Muscle of leg (tissue), 16 donors: ENCODE measurements around the gene XRCC5. TPM values are rescaled to one million over a fixed set of nuclear protein-coding genes. Genes with fewer than 3 reads are reported as not detected.
A peak's percentile ranks its signal among the peaks of the same experiment; 100 is the strongest.

ENCODE experiments used
- DNase-seq: peaks from one replicate; pipeline ENCODE4 v3.0.0; 2013
- H3K27ac ChIP-seq: one replicate; pipeline ENCODE4 v1.5.1; 2013; ENCODE audit warnings: mild to moderate bottlenecking, low read length, control low read depth
- H3K27me3 ChIP-seq: one replicate; pipeline ENCODE4 v1.6.1; 2013; ENCODE audit warnings: low read length; ENCODE audit not compliant: control insufficient read depth, insufficient read depth
- H3K36me3 ChIP-seq: one replicate; pipeline ENCODE4 v1.6.1; 2013; ENCODE audit warnings: low read length; ENCODE audit not compliant: control insufficient read depth, insufficient read depth
- H3K4me1 ChIP-seq: one replicate; pipeline ENCODE4 v1.6.1; 2013; ENCODE audit warnings: low read length; ENCODE audit not compliant: control insufficient read depth, insufficient read depth
- H3K4me3 ChIP-seq: one replicate; pipeline ENCODE4 v1.5.1; 2013; ENCODE audit warnings: low read length, control low read depth
- H3K9me3 ChIP-seq: replicated peaks from 2 replicates; pipeline ENCODE4 v1.6.1; 2013; ENCODE audit warnings: low read depth, low read length; ENCODE audit not compliant: control insufficient read depth
- WGBS: methylation state at CpG from one replicate; pipeline ENCODE4 v1.1.5; 2013; ENCODE audit warnings: missing lambda C conversion rate; ENCODE audit not compliant: insufficient coverage; 5-methylcytosine and 5-hydroxymethylcytosine counted together
- long read RNA-seq, 11 donors: transcript quantifications; one replicate each; lab custom pipeline, GENCODE V29; 2026
- polyA plus RNA-seq, 8 donors: library from polyadenylated mRNA; unstranded; fragments of 120-200 nt; gene quantifications; one replicate each; pipeline versions ENCODE4 v1.2.1 to v1.2.3, GENCODE V29; 2013; ENCODE audit warnings: inconsistent platforms in 1 of 8, low replicate concordance in 1 of 8; ENCODE audit not compliant: insufficient read length in 8 of 8, insufficient read depth in 1 of 8
- total RNA-seq: library from RNA; stranded (reverse); fragments of 120-200 nt; gene quantifications from one replicate; pipeline ENCODE4 v1.2.4, GENCODE V29; 2013

Gene XRCC5
- total RNA-seq (188 TPM), polyA plus RNA-seq (100 to 1,000 TPM; 139 to 177 (median 156) TPM)
- long read RNA-seq, donor 1, transcript XRCC5-201 (21 exons, 3,428 nt) = major isoform, 14 of 50 reads
- long read RNA-seq, donor 1, partial matches to known transcripts = 34 of 50 reads
- long read RNA-seq, donor 1, other reads (novel, unspliced or antisense) = 0 of 50 reads
- long read RNA-seq, donor 2, partial matches to known transcripts = 0 of 3 reads
- long read RNA-seq, donor 2, other reads (novel, unspliced or antisense) = 0 of 3 reads
- long read RNA-seq, donor 3, transcript XRCC5-201 (21 exons, 3,428 nt) = major isoform, 30 of 45 reads
- long read RNA-seq, donor 3, partial matches to known transcripts = 12 of 45 reads
- long read RNA-seq, donor 3, other reads (novel, unspliced or antisense) = 0 of 45 reads
- long read RNA-seq, donor 4, transcript XRCC5-209 (2 exons, 616 nt) = minor isoform, 5 of 76 reads
- long read RNA-seq, donor 4, transcript XRCC5-201 (21 exons, 3,428 nt) = major isoform, 17 of 76 reads
- long read RNA-seq, donor 4, partial matches to known transcripts = 50 of 76 reads
- long read RNA-seq, donor 4, other reads (novel, unspliced or antisense) = 0 of 76 reads
- long read RNA-seq, donor 5, transcript XRCC5-208 (3 exons, 610 nt) = minor isoform, 10 of 395 reads
- long read RNA-seq, donor 5, transcript XRCC5-209 (2 exons, 616 nt) = minor isoform, 13 of 395 reads
- long read RNA-seq, donor 5, transcript XRCC5-201 (21 exons, 3,428 nt) = major isoform, 66 of 395 reads
- long read RNA-seq, donor 5, partial matches to known transcripts = 304 of 395 reads
- long read RNA-seq, donor 5, other reads (novel, unspliced or antisense) = 0 of 395 reads
- long read RNA-seq, donor 6, transcript XRCC5-209 (2 exons, 616 nt) = minor isoform, 12 of 324 reads
- long read RNA-seq, donor 6, transcript XRCC5-208 (3 exons, 610 nt) = minor isoform, 16 of 324 reads
- long read RNA-seq, donor 6, transcript XRCC5-201 (21 exons, 3,428 nt) = major isoform, 56 of 324 reads
- long read RNA-seq, donor 6, partial matches to known transcripts = 240 of 324 reads
- long read RNA-seq, donor 6, other reads (novel, unspliced or antisense) = 0 of 324 reads
- long read RNA-seq, donor 7, transcript XRCC5-209 (2 exons, 616 nt) = minor isoform, 5 of 109 reads
- long read RNA-seq, donor 7, transcript XRCC5-201 (21 exons, 3,428 nt) = major isoform, 29 of 109 reads
- long read RNA-seq, donor 7, partial matches to known transcripts = 71 of 109 reads
- long read RNA-seq, donor 7, other reads (novel, unspliced or antisense) = 0 of 109 reads
- long read RNA-seq, donor 8, transcript XRCC5-209 (2 exons, 616 nt) = minor isoform, 8 of 142 reads
- long read RNA-seq, donor 8, transcript XRCC5-201 (21 exons, 3,428 nt) = major isoform, 22 of 142 reads
- long read RNA-seq, donor 8, partial matches to known transcripts = 109 of 142 reads
- long read RNA-seq, donor 8, other reads (novel, unspliced or antisense) = 0 of 142 reads
- long read RNA-seq, donor 9, transcript XRCC5-201 (21 exons, 3,428 nt) = major isoform, 17 of 113 reads
- long read RNA-seq, donor 9, transcript XRCC5-209 (2 exons, 616 nt) = minor isoform, 7 of 113 reads
- long read RNA-seq, donor 9, partial matches to known transcripts = 85 of 113 reads
- long read RNA-seq, donor 9, other reads (novel, unspliced or antisense) = 0 of 113 reads
- long read RNA-seq, donor 10, transcript XRCC5-209 (2 exons, 616 nt) = minor isoform, 13 of 227 reads
- long read RNA-seq, donor 10, transcript XRCC5-201 (21 exons, 3,428 nt) = major isoform, 36 of 227 reads
- long read RNA-seq, donor 10, partial matches to known transcripts = 173 of 227 reads
- long read RNA-seq, donor 10, other reads (novel, unspliced or antisense) = 0 of 227 reads
- long read RNA-seq, donor 11, transcript XRCC5-201 (21 exons, 3,428 nt) = major isoform, 26 of 197 reads
- long read RNA-seq, donor 11, transcript XRCC5-208 (3 exons, 610 nt) = minor isoform, 5 of 197 reads
- long read RNA-seq, donor 11, transcript XRCC5-209 (2 exons, 616 nt) = minor isoform, 6 of 197 reads
- long read RNA-seq, donor 11, partial matches to known transcripts = 160 of 197 reads
- long read RNA-seq, donor 11, other reads (novel, unspliced or antisense) = 0 of 197 reads

- WGBS = under 1% methylated on average over 49 of the region's 57 CpGs
- Histone ChIP-seq H3K27ac (peak within 1 kb of the TSS; percentile 97), H3K27me3 (no peaks in the 10 kb centered on the region), H3K36me3 (peaks cover 26% of the 10 kb centered on the region), H3K9me3 (no peaks in the 10 kb centered on the region), H3K4me1 (peaks cover 11% of the 10 kb centered on the region), H3K4me3 (peak within 1 kb of the TSS; percentile 97)
- peak; percentile 98 for DNase-seq
Observed at GRCh38 chr2:216108967-216109921, at the start of gene XRCC5. Gene XRCC5, plus strand, starts transcription at chr2:216109348. Its CDS starts 89 bp downstream, at chr2:216109437.

GRCh38 chr2:216064014-216064630 lies 45.0 kb upstream of the XRCC5 start:
- Histone ChIP-seq H3K27me3 (no peaks in the 10 kb centered on the region), H3K4me1 (no peaks in the 10 kb centered on the region), H3K36me3 (no peaks in the 10 kb centered on the region), H3K9me3 (no peaks in the 10 kb centered on the region), H3K4me3 (no peak overlapping the region), H3K27ac (no peak overlapping the region)
- 50% methylated on average over 1 of the region's 2 CpGs for WGBS
- DNase-seq = no peak

DNA sequence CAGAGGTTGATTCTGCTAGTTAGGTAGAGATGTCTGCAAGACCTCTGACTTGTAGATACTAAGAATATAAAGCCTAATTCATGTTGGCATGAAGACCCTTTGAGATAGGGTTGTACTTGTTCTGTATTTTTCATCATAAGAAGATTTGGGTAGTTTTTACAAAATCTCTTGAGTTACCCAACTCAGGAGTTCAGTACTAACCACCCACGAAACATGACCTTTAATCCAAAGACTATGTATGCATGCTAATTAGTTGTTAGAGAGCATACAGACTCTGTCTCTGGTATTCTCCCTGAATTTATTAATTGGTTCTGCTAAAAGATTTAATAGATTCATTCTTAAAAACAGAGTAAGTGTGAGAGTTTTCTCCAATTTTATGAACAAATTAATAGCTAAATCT lies 44.5 kb upstream of the XRCC5 start:
- Histone ChIP-seq H3K27me3 (no peaks in the 10 kb centered on the region), H3K27ac (no peak overlapping the region), H3K36me3 (no peaks in the 10 kb centered on the region), H3K9me3 (no peaks in the 10 kb centered on the region), H3K4me1 (no peaks in the 10 kb centered on the region), H3K4me3 (no peak overlapping the region)
- no CpG with 5 or more reads among the region's 1 CpG for WGBS
- no peak for DNase-seq

GRCh38 chr2:216066230-216066629 lies 42.9 kb upstream of the XRCC5 start:
- H3K36me3 ChIP-seq = no peaks in the 10 kb centered on the region
- no peak for DNase-seq
- WGBS = no CpG with 5 or more reads among the region's 5 CpGs
- H3K9me3 ChIP-seq = no peaks in the 10 kb centered on the region
- no peak overlapping the region for H3K27ac ChIP-seq
- no peaks in the 10 kb centered on the region for H3K27me3 ChIP-seq
- no peak overlapping the region for H3K4me3 ChIP-seq
- H3K4me1 ChIP-seq = no peaks in the 10 kb centered on the region

GRCh38 chr2:216069028-216069427 lies 40.1 kb upstream of the XRCC5 start:
- H3K9me3 ChIP-seq = no peaks in the 10 kb centered on the region
- no peaks in the 10 kb centered on the region for H3K4me1 ChIP-seq
- H3K4me3 ChIP-seq = no peak overlapping the region
- DNase-seq = no peak
- H3K27ac ChIP-seq = peak overlapping the region; percentile 26
- WGBS = no CpG with 5 or more reads among the region's 2 CpGs
- H3K36me3 ChIP-seq = no peaks in the 10 kb centered on the region
- no peaks in the 10 kb centered on the region for H3K27me3 ChIP-seq

- Histone ChIP-seq H3K4me3 (no peak overlapping the region), H3K27me3 (no peaks in the 10 kb centered on the region), H3K9me3 (no peaks in the 10 kb centered on the region), H3K36me3 (no peaks in the 10 kb centered on the region), H3K27ac (no peak overlapping the region), H3K4me1 (no peaks in the 10 kb centered on the region)
- DNase-seq = no peak
- 71% methylated on average over 1 of the region's 6 CpGs for WGBS
Observed at GRCh38 chr2:216070195-216070594, 39.0 kb upstream of the XRCC5 start.

DNA sequence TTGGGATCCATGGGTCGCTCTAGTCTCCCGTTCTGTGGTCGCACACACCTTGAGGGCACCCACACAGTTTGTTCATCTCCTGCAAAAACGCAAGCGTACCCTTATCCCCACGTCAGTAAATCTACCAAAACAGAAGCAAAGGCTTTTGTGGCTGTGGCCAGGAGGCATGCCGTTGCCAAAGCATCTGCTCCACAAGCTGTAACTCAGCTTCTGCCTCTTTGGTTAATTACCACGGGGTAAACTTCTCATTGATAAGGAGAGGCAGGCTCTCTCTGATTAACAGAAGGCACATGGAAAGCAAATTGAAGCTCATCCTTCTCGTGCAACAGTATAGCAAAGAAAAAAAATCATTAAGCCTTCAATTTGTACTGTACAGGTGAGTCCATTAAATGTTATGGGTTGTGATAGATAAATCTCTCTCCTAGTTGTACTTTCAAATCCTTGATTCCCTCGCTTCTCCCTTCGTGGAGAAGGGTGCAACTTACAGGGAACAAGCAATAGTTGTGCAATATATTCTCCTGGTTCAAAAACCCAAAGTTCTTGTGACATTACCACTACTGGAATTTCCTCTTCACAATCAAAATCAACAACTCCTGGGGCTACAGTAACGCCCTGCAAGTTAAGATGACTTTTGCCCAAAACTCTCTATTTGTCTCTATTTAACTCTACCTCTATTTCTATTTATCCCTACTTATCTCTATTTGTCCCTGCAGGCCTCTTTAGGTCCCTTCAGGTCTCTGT lies 37.9 kb upstream of the XRCC5 start:
- H3K4me3 ChIP-seq = no peak overlapping the region
- H3K4me1 ChIP-seq = no peaks in the 10 kb centered on the region
- no peaks in the 10 kb centered on the region for H3K9me3 ChIP-seq
- no peak for DNase-seq
- H3K27ac ChIP-seq = no peak overlapping the region
- H3K36me3 ChIP-seq = no peaks in the 10 kb centered on the region
- no peaks in the 10 kb centered on the region for H3K27me3 ChIP-seq
- WGBS = 90% methylated on average over 4 of the region's 12 CpGs
